Caki2 (cell line): ENCODE results near the gene MICB. TPM values are rescaled to one million over a fixed set of nuclear protein-coding genes. Genes with fewer than 3 reads are reported as not detected.
"Not testable (repeated sequence)": the region's sequence is repeated elsewhere in the genome, so short reads cannot be mapped to it uniquely, and the experiment has no call there.

ENCODE experiments used
- DNase-seq: peaks from one replicate; pipeline ENCODE4 v3.0.0-alpha.2; 2015; ENCODE audit warnings: low read depth
- in situ Hi-C: cut with HindIII; loops from 2 replicates; pipeline ENCODE4 v1.10.0; 2016; ENCODE audit warnings: low sequenced_read_pairs, low pct_unique_long_range_greater_than_20kb, mixed read lengths
- total RNA-seq: library from RNA; depleted of rRNA; stranded (reverse); fragments of >200 nt; shearing (Covaris generic); gene quantifications from 2 replicates; pipeline ENCODE4 v1.2.3, GENCODE V29; 2014; ENCODE audit warnings: low replicate concordance

MICB gene
- total RNA-seq, 1 experiment from 2014 or later: 11.5 TPM

GRCh38 chr6:31472259-31472658 lies 25.7 kb upstream of the MICB start:
- no peak for DNase-seq
- in situ Hi-C loops: no loop called here

DNA sequence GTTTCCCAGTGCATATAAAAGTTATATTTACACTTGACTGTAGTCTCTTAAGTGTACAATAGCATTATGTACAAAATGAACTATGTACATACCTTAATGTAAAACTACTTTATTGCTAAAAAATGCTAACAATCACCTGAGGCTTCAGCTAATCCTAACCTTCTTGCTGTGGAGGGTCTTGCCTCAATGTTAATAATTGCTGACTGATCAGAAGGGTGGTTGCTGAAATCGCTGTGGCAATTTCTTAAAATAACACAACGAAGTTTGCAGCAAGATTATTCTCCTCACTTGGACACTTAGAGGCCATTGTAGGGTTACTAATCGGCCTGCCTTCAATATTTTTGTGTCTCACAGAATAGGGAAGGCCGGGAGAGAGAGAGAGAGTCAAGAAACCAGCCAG lies 24.7 kb upstream of the MICB start:
- no peak for DNase-seq
- in situ Hi-C loops: no loop called here

DNA sequence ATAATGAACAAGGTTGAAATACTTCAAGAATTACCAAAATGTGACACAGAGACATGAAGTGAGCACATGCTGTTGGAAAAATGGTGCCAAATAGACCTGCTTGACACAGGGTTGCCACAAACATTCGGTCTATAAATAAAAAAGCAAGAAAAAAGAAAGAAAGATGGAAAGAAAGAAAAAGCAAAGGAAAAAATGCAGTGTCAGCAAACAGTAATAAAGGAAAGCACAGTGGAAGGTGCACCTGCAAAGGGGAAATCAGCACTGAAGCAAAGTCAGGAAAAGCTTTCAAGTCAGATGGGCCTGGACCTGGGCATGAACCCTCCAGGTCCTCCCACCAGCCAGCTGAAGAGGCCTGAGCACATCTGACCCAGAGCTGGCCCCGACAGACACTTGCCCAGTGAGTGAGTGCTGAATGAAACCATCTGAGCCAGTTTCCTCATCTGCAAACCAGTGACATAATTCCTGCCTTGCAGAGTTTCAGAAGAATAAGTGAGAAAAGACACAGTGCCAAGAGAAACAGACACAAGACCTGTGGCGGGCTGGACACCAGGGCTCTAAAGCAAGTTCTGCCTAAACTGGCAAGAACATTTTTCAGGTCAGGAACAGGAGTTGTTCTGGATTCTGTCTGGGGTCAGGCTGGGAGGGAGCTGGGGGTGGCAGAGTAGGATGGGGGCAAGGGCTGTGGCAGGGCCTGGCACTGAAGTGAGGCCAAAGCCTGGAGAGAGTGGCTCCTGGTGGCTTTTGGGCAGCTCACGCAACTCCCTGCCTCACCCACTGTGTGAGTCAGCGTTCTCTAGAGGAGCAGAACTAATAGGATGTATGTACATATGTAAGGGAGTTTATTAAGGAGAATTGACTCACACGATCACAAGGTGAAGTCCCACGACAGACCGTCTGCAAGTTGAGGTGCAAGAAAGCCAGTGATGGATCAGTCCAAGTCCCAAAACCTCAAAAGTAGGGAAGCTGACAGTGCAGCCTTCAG lies 23.9 kb upstream of the MICB start:
- in situ Hi-C loops: no loop called here
- peak; percentile 51 for DNase-seq

GRCh38 chr6:31474871-31475286 lies 23.1 kb upstream of the MICB start:
- in situ Hi-C loops: no loop called here
- DNase-seq: no peak

- DNase-seq: no peak
- in situ Hi-C loops: no loop called here
Observed at GRCh38 chr6:31476515-31477139, 21.3 kb upstream of the MICB start.

DNA sequence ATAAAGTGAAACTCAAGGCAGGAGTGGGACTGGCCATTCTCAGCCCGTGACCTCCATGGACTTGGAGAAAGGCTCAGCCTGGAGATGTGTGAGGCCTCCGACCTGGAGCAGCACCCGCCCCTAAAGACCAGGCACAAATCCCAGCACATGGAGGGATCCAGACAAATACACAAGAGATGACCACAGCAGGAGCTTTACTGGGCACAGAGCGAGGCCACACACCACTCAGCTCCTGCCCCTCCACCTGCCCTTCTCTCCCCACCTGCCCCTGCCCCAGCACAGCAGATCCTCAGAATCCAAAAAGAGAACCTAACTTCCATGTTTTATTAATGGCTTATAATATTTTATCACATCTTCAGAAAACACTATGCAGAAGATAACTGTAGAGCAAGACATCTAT lies 20.4 kb upstream of the MICB start:
- in situ Hi-C loops: no loop called here

GRCh38 chr6:31478186-31478950 lies 19.6 kb upstream of the MICB start:
- in situ Hi-C loops: no loop called here

More for the DNA sequence above, 20.4 kb upstream of the MICB start:
- DNase-seq: no peak

GRCh38 chr6:31479151-31479932 lies 18.6 kb upstream of the MICB start:
- DNase-seq: no peak
- in situ Hi-C loops: no loop called here

More at GRCh38 chr6:31478186-31478950, 19.6 kb upstream of the MICB start:
- DNase-seq: no peak

DNA sequence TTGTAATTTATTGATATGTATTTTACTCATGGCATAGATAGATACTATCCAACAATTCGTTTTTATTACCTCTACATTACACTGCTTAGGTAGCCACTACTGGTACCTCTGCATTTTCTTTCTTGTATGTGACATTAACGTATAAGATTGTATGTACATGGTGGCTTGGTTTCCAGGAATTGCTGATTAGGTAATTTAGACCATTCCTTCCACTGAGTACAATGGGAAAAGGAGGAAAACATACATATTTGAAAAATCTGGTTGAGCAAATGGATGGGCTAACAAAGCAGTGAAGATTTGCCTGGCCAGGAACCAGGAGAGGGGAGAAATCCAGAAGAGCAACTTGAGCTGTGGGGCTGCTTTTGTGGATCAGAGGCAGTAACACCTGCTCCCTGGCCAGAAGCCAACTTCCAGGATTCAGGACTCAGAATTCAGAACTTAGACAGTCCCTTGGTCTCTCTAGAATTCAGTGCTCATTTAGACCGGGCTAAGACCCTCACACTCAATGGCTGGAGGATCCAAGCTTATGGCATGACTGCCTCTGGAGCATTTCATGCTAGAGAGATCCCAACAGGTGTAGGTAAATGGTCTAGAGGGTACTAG lies 17.9 kb upstream of the MICB start:
- in situ Hi-C loops: no loop called here
- no peak for DNase-seq

DNA sequence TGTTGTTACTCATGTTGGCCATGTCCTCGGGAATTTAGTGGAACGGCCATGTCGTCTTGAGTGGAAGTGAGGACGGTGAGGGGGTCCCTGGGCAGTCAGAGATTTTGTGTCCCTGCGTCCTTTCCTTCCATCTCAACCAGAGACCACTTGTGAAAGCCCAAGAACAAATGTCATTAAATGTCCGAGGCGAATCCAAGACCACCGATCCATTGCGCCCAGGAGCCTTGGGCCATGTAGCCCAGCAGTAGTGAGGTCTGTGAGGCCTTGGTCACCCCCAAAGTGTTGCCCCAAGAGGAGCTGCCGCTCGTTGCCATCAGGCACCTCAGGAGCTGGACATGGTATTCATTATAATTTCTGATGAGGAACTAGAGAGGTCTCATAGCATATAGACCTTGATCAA lies 17.4 kb upstream of the MICB start:
- DNase-seq: no peak
- in situ Hi-C loops: no loop called here

DNA sequence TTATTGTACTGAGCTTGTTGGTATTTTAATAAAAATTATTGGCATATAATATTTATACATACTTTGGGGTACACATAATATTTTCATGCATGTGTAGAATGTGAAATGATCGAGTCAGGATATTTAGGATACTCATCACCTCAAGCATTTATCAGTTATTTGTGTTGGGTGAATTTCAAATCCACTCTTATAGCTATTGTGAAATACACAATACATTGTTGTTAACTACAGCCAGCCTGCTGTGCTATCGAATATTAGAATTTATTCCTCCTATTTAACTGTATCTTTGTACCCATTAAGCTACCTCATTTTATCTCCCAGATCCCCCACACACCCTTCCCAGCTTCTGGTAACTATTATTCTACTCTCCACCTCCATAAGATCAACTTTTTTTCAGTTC lies 14.6 kb upstream of the MICB start:
- in situ Hi-C loops: no loop called here
- DNase-seq: no peak

DNA sequence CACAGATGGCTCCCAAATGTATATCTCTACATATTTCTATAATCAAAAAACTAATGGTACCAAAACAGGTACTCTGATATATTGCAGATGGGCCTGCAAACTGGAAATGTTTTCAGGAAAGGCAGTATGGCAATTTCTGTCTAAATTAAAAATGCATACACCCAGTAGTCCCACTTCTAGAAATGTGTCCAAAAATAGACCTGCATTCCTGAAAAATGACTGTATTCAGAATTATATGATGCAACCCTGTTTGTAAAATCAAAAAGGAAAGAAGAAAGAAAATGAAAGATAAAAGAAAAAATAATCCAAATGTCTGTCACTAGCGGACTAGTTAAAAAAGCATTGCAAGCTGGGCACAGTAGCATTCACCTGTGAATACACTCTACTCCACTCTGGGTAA lies 12.9 kb upstream of the MICB start:
- no peak for DNase-seq
- in situ Hi-C loops: no loop called here

GRCh38 chr6:31486065-31486837 lies 11.7 kb upstream of the MICB start:
- in situ Hi-C loops, DNase-seq: not testable (repeated sequence)

GRCh38 chr6:31487674-31488073 lies 10.3 kb upstream of the MICB start:
- in situ Hi-C loops, DNase-seq: not testable (repeated sequence)

- DNase-seq: no peak
- in situ Hi-C loops: no loop called here
Observed at GRCh38 chr6:31489086-31489485, 8.9 kb upstream of the MICB start.

- in situ Hi-C loops: no loop called here
- no peak for DNase-seq
Observed at GRCh38 chr6:31490115-31490873, 7.7 kb upstream of the MICB start.
